ENCODE measurements around the gene LTB. TPM values are rescaled to one million over a fixed set of nuclear protein-coding genes. Genes with fewer than 3 reads are reported as not detected.

LTB gene
- total and polyA plus RNA-seq, 9 of the 15 experiments (the other 6 are each of a cell fraction or from before 2014, with no cell fraction given), result 0.07 to 0.51 TPM; not detected in 7

GRCh38 chr6:31540640-31541039 lies 41.6 kb downstream of the LTB start (continued):
- TF ChIP-seq TRIM25 (IDR thresholded peaks at IDR 0.05; ENCODE audit: borderline replicate concordance) (peak; percentile 91; the same call in 1 of the 2 replicates), ZBTB40 (IDR thresholded peaks at IDR 0.05) (peak; percentile 59; the same call in 1 of the 2 replicates), ZBTB40 (CRISPR knock-in tag; IDR thresholded peaks at IDR 0.05) (no peak), XRCC3 (IDR thresholded peaks at IDR 0.05) (no peak), OTX1 (CRISPR knock-in tag; IDR thresholded peaks at IDR 0.05) (0 out of 2 replicates have a peak, but pooled peaks have one; percentile 64), NCOA4 (IDR thresholded peaks at IDR 0.05; ENCODE audit: partially characterized antibody) (peak; percentile 30), BCLAF1 (IDR thresholded peaks at IDR 0.05; ENCODE audit: borderline replicate concordance in 1 of 2, control insufficient read depth in 1 of 2, low read depth in 2 of 2, low read length in 1 of 2) (no peak), MITF (IDR thresholded peaks at IDR 0.05) (no peak), POLR2A (conservative IDR thresholded peaks at IDR 0.05) (no peak), PHF20 (IDR thresholded peaks at IDR 0.05; ENCODE audit: partially characterized antibody) (no peak)

Measured in K562 (cell line).